DND-41 (cell line): ENCODE data around the gene MSI2.

Experiments used
- CTCF ChIP-seq: IDR thresholded peaks from 2 replicates; pipeline ENCODE4 v1.5.1; 2012; ENCODE audit warnings: borderline replicate concordance, low read length, moderate library complexity, mild to moderate bottlenecking; ENCODE audit not compliant: poor library complexity, severe bottlenecking; ENCODE audit errors: extremely low read depth
- EZH2 ChIP-seq: IDR thresholded peaks from 3 replicates; pipeline ENCODE4 v1.6.1; 2012; ENCODE audit warnings: borderline replicate concordance, low read depth, mild to moderate bottlenecking, moderate library complexity, low read length, inconsistent platforms; ENCODE audit not compliant: severe bottlenecking

GRCh38 chr17:57256708-57257112 lies 387 bp downstream of the MSI2 start:
- TF ChIP-seq CTCF (peak; percentile 11), EZH2 (no peak)
